Skin of body (tissue), 2 donors: ENCODE results near the gene PSMB8. TPM values are rescaled to one million over a fixed set of nuclear protein-coding genes. Genes with fewer than 3 reads are reported as not detected.
"Not testable (repeated sequence)": the region's sequence is repeated elsewhere in the genome, so short reads cannot be mapped to it uniquely, and the experiment has no call there.

ENCODE experiments used
- DNase-seq: peaks from one replicate; lab custom pipeline; 2025; lab: John Stamatoyannopoulos, UW
- total RNA-seq: library from RNA; depleted of rRNA; stranded (reverse); fragments of >200 nt; gene quantifications from one replicate; pipeline ENCODE4 v1.2.3, GENCODE V29; 2014

PSMB8 gene
- total RNA-seq, 1 donor from 2014 or later, result 15.7 TPM

GRCh38 chr6:32838114-32838958 is 5.5 kb downstream of the PSMB8 start, which contains the start of gene TAP2:
Gene TAP2, minus strand, starts transcription at chr6:32838739. Its CDS starts 506 bp downstream, at chr6:32838233.
- DNase-seq, result peak; percentile 91

DNA sequence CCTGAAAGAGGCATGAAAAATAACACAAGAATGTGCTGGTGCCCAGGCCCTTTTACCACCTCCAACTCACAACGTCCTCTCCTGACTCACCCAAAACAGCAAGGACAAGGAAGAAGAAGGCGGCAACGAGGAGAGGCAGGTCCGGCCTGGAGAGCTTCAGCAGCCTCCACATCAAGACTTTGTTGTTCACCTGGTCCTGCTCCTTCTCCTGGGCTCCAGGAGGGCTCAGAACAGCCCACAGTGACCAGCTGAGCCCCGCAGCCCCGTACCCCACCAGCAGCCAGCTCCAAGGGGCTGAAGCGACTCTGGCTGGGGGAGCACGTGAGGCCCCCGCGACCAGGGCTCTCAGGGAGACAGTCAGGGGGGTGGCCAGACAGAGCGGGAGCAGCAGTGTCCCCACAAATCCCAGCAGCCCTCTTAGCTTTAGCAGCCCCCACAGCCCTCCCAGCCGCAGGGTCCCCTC is 6.2 kb downstream of the PSMB8 start:
- DNase-seq, result no peak

- no peak for DNase-seq
These were observed 7.0 kb downstream of the PSMB8 start for GRCh38 chr6:32836873-32837272.

GRCh38 chr6:32835167-32835893 is 8.5 kb downstream of the PSMB8 start:
- no peak for DNase-seq

DNA sequence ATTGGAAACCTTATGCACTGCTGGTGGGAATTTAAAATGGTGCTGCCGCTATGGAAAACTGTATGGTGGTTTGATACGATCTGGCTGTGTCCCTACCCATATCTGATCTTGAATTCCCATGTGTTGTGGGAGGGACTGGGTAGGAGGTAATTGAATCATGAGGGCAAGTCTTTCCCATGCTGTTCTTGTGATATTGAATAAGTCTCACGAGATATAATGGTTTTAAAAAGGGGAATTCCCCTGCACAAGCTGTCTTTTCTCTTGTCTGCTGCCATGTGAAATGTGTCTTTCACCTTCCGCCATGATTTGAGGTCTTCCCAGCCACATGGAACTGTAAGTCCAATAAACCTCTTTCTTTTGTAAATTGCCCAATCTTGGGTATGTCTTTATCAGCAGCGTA is 10.2 kb downstream of the PSMB8 start:
- DNase-seq, result no peak

DNA sequence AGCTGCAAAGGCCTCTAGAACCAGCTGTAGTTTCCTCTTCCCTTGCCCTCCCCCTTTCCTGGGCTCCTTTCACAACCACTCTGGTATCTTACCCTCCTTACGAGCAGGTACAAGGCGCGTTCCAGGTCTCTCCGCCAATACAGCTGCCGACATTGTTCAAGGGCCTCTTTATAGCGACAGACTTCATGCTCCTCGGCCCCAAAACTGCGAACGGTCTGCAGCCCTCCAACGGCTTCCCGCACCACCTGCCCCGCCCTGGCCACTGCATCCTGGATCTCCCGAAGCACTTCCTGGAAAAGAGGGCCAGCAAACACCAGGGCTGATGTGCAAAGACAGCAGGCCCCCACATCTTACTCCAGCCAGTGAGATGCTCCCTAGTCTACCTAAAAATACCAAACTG is 11.3 kb downstream of the PSMB8 start:
- no peak for DNase-seq

DNA sequence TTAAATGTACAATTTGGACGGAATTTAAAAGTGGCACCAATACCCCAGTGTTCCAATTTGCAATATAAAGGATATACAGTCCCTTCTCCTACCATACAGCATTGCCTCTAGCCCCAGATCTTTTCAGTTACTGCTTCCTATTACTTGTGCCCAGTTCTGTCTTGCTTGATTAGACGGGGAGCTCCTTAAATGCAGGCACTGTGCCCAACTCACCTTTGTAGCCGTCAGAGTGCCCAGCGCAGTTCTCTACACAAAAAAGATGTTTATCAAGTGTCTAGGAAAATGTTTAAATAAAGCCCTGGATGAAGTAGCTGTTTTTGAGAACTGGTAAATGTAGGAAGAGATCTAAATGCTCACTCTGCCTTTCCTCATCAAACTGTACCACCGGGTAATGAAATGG is 12.9 kb downstream of the PSMB8 start:
- DNase-seq, result no peak

DNA sequence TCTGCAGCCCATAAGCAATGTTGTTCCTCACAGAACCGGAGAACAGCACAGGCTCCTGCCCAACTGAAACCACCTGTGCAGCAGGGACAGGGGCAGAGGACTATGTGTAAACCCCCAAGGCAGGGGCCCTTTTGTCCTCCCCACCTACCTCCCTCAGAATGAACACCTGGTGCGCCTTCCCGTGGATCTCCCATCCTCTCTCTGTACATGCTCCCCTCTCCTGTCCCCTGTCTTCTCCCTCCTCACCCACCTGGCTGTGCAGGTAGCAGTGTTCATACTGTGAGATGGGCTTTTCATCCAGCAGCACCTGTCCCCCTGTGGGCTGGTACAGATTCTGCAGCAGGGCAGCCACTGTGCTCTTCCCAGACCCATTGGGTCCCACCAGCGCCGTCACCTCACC is 13.8 kb downstream of the PSMB8 start:
- DNase-seq, result no peak

DNA sequence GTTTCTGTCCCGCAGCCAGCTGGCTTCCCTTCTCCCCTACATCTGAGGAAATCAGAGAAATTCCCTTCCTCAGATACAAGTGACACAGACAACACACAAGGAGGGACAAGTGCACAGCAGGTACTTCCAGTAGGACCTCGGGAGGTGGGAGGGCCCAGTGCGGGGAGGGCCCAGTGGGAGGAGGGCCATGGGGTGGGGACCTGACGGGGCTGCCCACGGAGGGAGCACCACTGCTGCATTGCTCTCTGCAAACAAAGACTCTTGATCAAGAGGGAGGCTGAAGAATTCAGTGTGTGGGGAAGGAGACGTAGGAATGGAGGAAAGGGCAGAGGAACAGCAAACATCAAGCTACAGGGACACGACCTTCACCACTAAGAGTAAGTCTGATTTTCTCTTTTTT is 14.4 kb downstream of the PSMB8 start:
- DNase-seq, result no peak

DNA sequence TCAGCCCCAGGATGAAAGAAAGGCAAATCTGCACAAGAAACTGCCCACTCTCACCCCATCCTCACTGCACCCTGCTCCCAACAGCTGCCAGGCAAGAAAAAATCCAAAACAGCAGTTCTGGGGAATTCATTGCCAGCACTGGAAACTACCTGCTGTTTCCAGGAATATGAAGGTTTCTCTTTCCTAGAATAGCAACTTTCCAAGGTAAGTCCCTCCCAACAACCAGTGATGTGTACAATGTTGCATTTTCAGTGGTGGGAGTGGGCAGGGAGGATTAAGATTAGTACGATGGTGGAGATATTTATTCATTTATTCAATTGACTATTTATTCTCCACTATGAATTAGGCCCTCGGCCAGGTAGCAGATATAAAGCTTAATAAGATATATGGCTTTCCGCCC is 16.8 kb downstream of the PSMB8 start:
- DNase-seq, result no peak

DNA sequence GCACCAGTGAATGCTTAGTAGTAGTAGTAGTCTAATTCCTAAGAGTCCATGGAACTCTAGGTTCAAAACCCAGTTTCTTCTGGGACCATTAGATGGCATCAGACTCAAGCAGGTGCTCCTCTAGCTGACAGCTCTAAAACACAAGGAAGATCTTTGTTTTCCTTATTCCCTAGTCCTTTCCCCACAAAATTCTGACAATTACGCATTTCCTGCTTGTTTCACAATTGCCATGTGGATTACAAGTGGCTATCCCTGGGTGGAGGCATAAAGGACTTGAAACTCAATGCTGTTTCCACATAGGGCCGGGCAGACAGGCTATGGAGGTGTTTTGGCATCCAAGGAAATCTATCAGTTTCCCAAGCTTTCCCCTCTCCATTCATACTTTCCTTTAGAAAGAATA is 17.9 kb downstream of the PSMB8 start:
- no peak for DNase-seq

GRCh38 chr6:32819729-32820128 is 24.1 kb downstream of the PSMB8 start:
- no peak for DNase-seq

DNA sequence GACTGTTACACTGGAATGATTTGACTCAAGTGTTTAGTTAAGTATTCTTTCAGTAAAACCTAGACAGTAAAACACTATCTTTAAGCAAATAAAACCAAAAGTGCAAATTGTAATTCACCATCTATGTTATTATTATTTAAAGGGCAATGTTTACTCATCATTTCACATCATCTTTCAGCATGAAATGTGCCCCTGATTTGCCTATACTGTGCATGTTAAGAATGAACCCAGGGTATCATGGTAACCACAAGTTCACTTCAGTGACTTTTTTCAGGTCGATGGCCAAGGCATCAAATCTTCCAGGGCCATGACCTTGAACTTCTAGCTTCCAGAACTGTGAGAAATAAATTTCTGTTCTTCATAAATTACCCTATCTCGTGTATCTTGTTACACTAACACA is 25.0 kb downstream of the PSMB8 start:
- no peak for DNase-seq

DNA sequence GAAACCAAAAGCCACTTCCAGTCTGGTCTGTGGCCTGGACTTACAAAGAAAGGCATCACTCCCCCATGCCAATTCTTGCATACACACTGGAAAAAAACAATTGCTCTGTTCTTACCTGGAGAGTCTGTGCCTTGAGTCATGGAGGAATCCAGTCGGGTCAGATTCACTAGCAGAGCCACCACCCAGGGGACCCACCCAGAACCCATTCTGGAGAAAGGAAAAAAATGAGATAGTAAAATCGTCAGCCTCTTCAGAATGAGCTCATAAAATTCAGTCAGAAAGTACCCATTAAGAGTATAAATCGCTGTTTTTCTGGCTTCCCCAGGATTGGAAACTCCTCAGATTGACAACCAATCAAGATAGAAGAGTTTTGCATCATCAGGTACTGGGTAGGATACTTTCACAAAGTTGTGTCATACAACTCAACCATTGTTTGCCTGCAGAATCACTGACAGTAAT is 27.1 kb downstream of the PSMB8 start, which contains the start of gene HLA-DOB:
Gene HLA-DOB, minus strand, starts transcription at position 257 of the 459 bp plus-strand sequence. Its CDS starts 51 bp downstream, at position 206.
- DNase-seq, result no peak

DNA sequence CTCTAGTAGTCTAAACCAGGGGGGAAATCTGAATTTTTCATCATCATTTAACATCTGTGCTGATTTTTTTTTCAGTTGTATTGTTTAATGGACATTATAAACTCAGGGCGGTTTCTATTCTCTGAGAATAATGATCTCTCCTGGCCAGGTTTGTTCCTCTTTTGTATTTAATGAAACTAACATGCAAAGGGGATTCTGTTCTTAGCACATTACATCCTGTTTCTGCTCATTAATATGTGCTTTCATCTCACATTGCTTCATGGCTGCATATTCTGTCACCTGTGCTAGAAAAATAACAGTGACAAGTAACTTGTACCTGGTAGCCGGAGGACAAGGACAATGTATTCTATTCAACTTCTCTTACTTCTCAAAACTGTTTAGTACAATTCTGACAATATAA is 27.9 kb downstream of the PSMB8 start:
- DNase-seq, result no peak

DNA sequence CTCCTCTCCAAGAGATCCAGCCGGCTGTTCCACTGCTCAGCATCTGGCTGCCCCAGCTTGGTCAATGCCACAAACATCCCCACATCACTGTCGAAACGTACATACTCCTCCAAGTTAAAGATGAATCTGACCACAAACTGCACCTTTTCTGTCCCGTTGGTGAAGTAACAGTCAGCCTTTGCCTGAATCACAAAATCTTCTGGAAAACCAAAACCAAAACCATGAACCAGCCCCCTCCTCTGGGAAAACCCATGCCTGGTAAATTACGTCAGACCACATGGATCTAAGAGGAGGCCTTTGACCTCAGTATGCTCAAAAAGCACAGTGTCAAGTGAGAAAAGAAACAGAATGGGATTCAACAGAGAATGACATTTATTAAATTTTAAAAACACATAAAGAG is 28.7 kb downstream of the PSMB8 start:
- DNase-seq, result no peak

GRCh38 chr6:32814145-32814544 is 29.7 kb downstream of the PSMB8 start:
- DNase-seq, result no peak

DNA sequence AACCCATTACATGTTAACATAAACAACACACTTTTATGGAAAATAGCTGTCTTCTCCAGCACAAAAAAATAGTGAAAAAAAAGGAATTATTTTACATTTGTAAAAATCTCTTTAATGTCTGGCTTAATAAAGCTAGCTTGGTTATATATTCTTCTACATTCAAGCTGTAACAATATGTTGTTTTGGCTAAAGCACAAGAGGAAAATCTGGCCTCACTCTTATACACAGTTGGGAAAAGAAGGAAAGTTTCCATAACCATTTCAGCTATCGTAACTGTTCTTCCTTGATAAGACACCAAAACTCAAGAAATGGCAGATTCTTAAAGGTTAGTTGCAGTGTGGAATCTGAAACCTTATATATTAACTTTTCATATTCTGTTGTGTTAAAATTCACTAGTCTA is 34.7 kb downstream of the PSMB8 start:
- no peak for DNase-seq

DNA sequence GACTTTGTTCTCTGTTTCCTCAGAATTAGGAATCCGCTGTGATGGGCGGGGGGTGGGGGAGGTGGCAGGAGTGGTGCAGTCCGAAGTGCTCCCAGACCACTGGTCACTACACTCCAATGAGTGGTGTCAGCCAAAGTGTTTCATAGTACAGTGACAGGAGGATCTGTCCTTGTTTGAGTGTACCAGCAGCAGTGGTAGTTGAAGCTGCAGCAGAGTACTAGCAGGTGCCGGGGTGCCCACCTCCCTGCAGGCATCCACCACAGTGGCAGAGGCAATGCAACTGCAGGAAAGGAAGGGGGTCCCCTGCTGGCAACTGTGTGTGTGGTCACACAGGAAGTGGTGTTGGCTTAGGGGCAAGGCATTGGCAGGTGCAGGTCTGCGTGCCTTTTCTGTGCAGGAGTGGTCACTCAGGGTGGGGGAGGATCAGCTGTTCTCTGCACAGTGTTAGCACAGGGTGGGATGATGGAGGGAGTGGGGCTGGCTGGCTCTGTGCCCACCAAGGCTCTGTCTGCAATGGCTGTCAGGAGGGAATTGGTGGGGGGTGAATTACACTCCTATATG is 36.7 kb downstream of the PSMB8 start:
- DNase-seq, result no peak

GRCh38 chr6:32805404-32805803 is 38.4 kb downstream of the PSMB8 start:
- DNase-seq, result not testable (repeated sequence)

DNA sequence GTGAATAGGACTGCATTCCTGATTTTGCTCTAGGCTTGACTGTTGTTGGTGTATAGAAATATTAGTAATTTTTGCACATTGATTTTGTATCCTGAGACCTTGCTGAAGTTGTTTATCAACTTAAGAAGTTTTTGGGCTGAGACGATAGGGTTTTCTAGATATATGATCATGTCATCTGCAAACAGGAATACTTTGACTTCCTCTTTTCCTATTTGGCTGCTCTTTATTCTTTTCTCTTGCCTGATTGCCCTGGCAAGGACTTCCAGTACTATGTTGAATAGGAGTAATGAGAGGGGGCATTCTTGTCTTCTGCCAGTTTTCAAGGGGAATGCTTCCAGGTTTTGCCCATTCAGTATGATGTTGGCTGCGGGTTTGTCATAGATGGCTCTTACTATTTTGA is 40.4 kb downstream of the PSMB8 start:
- no peak for DNase-seq

GRCh38 chr6:32799740-32800139 is 44.1 kb downstream of the PSMB8 start:
- DNase-seq, result no peak
